Fibroblast of skin of left biceps (primary cell): ENCODE data around the gene ERI3.

Experiments used
- DNase-seq, 2 experiments: peaks; one replicate each; pipeline ENCODE4 v3.0.0-alpha.2; 2013; ENCODE audit warnings: low read depth in 2 of 2

Gene ERI3

DNA sequence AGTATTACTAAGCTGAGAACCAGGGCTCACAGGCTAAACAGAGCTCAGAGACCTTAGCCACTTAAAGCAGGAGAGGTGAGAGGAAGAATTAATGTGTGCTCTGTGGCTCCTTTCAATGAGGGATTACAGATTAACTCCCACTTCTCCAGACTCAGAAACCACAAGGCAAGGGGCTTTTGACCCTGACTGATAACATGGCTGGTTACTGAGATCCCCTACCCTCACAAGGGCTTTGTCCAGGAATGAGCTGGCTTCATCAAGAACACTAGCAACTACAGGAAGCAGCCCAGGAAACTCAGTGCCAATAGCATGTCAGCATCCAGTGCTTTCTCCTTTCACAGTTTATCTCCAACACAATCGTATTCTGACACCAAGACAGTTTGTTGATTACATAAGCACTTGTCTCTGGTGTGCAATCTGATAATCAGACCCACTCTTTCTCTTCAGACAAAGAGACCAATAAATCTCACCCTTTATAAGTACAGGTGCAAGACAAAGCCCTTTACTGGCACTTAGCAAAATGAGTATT lies 38.8 kb downstream of the ERI3 start:
- no peak for DNase-seq

DNA sequence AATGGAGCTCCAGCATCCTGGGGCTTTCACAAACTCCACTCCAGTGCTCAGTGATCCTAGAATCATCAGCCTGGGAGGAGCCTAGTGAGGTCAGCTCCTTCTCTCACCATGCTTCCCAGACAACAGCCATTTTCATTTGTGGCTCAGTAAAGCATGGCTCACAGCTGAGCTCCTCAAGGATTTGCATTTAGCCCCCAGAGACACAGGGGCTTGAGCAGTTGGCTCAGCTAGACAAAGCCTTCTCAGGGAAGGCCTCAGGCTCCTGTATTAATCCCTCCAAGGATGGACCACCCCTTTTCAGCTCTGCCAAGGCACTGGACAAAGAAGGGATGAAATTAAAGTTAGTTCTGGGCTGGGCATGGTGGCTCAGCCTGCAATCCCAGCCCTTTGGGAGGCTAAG lies 39.5 kb downstream of the ERI3 start:
- no peak for DNase-seq

DNA sequence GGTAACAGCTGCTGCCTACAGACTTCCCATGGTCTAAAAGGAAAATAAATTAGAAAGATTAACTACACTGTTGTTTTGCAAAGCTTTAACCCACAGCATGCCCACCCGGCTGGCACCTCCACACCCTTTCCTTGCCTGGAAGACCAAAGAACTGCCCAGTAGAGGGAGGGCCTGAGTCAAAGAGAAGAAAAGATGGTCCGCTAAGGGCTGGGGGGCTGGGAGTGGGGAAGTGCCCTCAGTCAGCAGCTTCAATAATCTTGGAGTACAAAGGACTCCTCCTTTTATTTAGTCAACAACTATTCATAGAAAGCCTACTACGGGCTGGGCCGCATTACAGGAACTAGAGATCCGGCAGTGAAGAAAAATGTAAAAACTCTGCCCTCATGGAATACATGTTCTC lies 40.6 kb downstream of the ERI3 start:
- DNase-seq: no peak

DNA sequence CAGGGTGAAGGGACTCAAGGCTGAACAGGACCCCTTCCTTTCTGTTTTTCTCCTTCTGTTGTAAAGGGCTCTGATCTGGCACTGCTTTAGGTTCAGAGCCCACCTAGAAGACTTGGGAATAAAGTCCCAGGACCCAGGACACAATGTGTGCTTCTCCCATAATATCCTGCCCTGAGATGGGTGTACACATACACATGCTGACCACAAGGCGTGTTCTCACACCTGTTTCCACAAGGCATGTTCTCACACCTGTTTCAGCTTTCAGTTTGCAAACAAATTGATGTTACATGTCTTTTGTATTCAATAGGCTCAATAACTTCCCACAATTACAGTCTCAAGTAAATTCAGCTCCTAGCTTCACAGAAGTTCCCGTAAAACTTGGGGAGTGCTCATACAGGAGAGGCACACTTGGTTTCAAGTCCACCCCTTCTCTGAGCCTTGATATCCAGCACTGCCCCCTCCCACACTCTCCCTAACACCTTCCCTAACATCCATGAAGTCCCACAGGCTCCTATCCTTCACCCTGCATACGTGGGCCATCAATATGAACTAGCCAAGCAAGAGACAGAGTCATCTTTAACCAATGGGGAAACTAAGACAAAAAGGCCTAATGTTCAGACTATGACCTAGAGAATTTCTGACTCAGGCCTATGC lies 41.7 kb downstream of the ERI3 start:
- no peak for DNase-seq

GRCh38 chr1:44312399-44313196 lies 42.5 kb downstream of the ERI3 start:
- DNase-seq: no peak

GRCh38 chr1:44310006-44310405 lies 45.1 kb downstream of the ERI3 start:
- no peak for DNase-seq

- DNase-seq: no peak
Observed at GRCh38 chr1:44305962-44306422, 49.1 kb downstream of the ERI3 start.

GRCh38 chr1:44303532-44303931 lies 51.5 kb downstream of the ERI3 start:
- no peak for DNase-seq

GRCh38 chr1:44302541-44302940 lies 52.5 kb downstream of the ERI3 start:
- no peak for DNase-seq

DNA sequence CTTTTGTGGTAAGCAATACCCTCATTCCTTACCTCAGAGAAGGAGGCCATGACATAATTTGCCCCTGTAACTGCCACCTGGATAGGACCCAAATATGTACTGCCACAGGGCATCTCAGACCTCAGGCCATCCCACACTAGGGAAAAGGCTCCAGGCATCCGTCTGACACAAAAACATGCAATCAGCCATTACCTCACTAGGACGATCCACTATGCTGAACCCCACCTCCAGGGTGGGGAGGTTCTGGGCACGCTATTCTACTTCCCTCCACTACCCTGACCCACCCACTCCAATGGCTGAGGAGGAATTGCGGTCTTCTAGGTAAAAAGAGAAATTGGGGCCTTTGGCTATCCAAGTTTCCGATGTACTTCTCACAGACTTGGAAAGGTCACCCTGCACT lies 53.6 kb downstream of the ERI3 start:
- no peak for DNase-seq

- DNase-seq: no peak
Observed at GRCh38 chr1:44300852-44301251, 54.2 kb downstream of the ERI3 start.

- DNase-seq: no peak
Observed at GRCh38 chr1:44297695-44298400, 57.2 kb downstream of the ERI3 start.

GRCh38 chr1:44296806-44297205 lies 58.3 kb downstream of the ERI3 start:
- DNase-seq: no peak

DNA sequence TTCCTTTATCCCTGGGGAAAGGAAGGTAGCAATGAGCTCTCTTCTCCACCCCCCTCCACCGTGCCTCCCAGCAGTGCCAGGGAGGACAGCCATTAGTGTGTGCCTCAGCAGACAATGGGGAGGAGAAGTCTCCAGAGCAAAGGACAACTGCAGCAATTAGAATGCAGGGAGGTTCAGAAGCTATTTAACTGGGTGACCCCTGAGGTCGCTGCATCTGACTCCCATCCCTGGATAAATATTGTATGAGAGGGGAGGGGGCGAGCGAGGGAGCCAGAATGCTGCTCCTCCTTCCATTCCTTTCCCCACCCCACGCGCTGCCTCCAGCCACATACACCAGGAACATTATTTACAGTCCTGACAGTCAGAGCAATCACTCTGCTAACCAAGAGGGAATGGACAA lies 59.0 kb downstream of the ERI3 start:
- no peak for DNase-seq

DNA sequence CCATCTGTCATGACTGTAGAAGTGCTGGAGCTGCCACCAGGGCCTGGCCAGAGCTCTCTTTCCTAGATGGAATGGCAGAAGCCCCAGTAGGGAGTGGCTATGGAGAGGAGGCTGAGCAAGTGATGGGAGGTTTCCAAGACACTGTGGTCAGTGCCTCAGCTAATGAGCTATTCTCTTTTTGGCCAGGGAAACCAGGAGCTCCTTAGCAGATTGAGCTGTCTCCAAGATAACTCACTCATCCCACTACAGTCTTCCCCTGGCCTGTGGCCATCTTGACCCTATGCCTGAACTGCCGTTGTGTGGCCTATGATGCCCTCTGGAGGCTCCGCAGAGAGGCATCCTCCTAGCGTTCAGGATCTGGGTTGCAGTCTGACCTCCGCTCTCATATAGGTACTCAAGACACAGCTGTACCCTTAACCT lies 60.5 kb downstream of the ERI3 start:
- DNase-seq: peak; percentile 49 to 59

GRCh38 chr1:44293761-44294315 lies 61.2 kb downstream of the ERI3 start:
- DNase-seq: no peak

GRCh38 chr1:44292651-44293050 lies 62.4 kb downstream of the ERI3 start:
- DNase-seq: no peak

DNA sequence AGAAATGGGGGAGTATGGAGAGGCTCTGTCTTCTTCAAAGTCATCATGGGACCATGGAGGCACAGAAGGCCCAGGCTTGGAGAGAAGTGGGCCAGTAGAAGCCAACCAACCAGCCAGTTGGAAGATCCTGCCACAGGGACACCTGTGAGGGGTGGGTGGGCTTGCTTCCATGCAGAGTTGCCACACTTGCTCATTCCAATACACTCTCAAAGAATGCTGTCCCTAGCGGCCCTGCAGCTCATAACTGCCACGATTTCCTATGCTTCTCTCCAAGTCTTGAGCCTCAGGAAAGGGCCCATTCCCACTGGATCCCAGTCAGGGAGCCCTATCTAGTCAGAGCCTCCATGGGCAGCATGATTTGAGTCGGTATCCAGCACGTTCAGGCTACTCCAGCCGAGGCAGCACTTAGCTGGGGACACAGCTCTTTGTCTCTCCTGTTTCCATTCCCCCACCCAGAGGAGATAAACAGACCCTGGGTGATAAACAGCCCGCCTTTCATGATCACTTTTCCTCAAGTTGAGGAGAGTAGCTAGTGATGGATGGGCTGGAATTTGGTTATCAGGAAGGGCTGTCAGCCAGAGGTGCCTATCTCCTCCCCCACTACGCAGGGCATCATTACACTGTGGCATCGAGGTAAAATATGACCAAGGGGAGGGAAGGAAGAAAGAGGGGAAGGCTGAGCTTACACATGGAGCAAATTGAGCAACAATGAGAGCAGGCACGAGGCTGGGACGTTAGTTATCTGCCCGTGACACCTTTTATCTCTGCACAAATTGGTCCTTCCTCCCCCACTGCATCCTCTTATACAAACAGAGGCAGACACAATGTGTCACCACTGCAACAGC lies 64.6 kb downstream of the ERI3 start:
- no peak for DNase-seq

DNA sequence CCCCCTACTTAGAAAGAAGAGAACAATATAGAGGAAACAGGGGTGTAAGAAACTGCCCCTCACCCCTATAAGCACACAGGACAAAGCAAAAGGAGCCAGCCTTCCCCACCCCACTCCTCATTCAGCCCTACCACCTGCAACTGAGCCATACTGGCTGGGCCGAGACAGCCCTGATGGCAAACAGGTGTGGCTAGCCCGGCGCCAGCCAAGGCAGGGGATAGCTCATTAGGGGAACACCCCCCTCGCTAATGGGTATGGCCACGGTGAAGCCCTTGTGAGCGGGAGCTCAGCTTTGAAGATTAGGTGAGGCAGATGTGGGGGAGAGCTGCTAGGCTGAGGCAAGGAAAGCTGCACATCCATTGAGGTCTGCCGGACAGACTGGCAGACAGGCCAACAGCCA lies 65.5 kb downstream of the ERI3 start:
- no peak for DNase-seq

DNA sequence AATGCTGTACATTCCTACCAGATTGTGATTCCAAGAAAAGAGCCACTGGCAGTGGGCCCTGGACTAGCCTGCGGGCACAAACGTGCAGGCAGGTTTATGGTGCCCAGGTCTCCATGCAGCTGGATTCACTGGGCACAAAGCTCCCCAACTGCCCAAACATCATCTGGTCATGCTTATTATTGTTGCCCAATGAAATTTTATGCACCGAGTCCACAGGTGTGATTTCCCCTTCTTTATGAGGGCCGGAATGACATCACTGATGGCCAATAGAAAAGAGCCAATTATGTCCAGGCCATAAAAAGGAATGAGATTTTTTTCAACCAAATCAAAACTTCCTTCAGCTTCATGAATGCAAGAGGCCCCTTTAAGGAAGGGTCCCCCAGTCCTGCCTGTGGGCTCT lies 66.2 kb downstream of the ERI3 start:
- no peak for DNase-seq

DNA sequence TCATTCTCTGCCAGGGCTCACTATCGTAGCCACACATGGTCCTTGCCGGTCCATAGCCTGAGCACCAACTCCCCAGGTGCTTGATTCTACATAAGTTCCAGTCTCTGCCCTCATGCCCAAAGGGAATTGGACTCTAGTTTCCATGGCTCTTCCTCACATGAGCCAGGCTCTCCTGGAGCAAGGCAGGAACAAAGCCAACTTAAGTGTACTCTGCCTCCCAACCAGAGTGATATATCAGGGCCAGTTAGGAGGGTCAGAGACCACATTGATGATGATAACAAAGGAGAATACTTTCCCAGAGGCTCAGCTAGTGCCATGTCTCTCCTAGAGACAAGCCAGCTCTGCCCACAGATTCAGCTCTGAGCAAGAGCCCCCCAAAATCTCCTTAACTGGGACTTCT lies 70.9 kb downstream of the ERI3 start:
- DNase-seq: no peak
